Endothelial cell of umbilical vein (primary cell): ENCODE results near the gene DIP2C. TPM values are rescaled to one million over a fixed set of nuclear protein-coding genes. Genes with fewer than 3 reads are reported as not detected.

Experiments used
- BruUV-seq: library from RNA; stranded (reverse); fragments of 400-500 nt; replicated peaks from 2 replicates; lab custom pipeline; 2021; lab: Mats Ljungman, UMichigan
- CTCF ChIA-PET: fragments of 300-600, 350-600 bp; sonication (Branson Sonifier 250); formaldehyde crosslinking; loops from one replicate; lab custom pipeline; 2021; ENCODE audit warnings: antibody characterized with exemption, inconsistent platforms; lab: Charles Lee
- POLR2A ChIA-PET: fragments of 300-600, 350-600 bp; sonication (Branson Sonifier 250); formaldehyde crosslinking; loops from one replicate; lab custom pipeline; 2021; ENCODE audit warnings: antibody characterized with exemption, inconsistent platforms; lab: Charles Lee
- DNase-seq: peaks from one replicate; pipeline ENCODE4 v3.0.0-alpha.2; 2011; ENCODE audit warnings: low read depth, low spot score
- FAIRE-seq: peaks from 2 replicates; lab custom pipeline; 2011; peaks lifted over from hg19 to GRCh38; lab: Jason Lieb, UNC
- H2AFZ ChIP-seq: 2 replicates; pipeline ENCODE4 v1.6.0; 2012; ENCODE audit warnings: low read depth, low read length, control low read depth, inconsistent platforms
- H3K27ac ChIP-seq: 2 replicates; pipeline ENCODE4 v1.5.1; 2011; ENCODE audit warnings: low read depth, mild to moderate bottlenecking, control low read depth, low read length, moderate library complexity; ENCODE audit not compliant: insufficient read depth
- H3K27me3 ChIP-seq, 2 experiments: 2 replicates each; pipeline versions ENCODE4 v1.6.0 to v1.6.1; 2011; ENCODE audit warnings: low read length in 2 of 2, mixed read lengths in 1 of 2; ENCODE audit not compliant: control insufficient read depth in 2 of 2, insufficient read depth in 2 of 2
- H3K36me3 ChIP-seq, 2 experiments: 2 replicates in 1 of 2; 3 replicates in 1 of 2; pipeline ENCODE4 v1.5.1; 2011; ENCODE audit warnings: low read length in 2 of 2, mild to moderate bottlenecking in 1 of 2, moderate library complexity in 1 of 2; ENCODE audit not compliant: control insufficient read depth in 2 of 2, insufficient read depth in 2 of 2; ENCODE audit errors: extremely low read depth in 1 of 2
- H3K4me1 ChIP-seq: 3 replicates; pipeline ENCODE4 v1.5.1; 2011; ENCODE audit warnings: mild to moderate bottlenecking, low read length; ENCODE audit not compliant: control insufficient read depth, insufficient read depth; ENCODE audit errors: extremely low read depth
- H3K4me2 ChIP-seq: 2 replicates; pipeline ENCODE4 v1.6.1; 2011; ENCODE audit warnings: low read length, control low read depth, mixed read lengths; ENCODE audit not compliant: insufficient read depth
- H3K4me3 ChIP-seq, 3 experiments: fragments of 200-600 bp in 1 of 3; sonication (generic), shearing (Covaris generic) in 1 of 3; replicated peaks in 1 of 3; 2 replicates each; pipeline ENCODE4 v1.5.1; 2011 to 2016; ENCODE audit warnings: control low read depth in 3 of 3, low read length in 3 of 3, mild to moderate bottlenecking in 2 of 3, inconsistent platforms in 1 of 3, low read depth in 1 of 3, moderate library complexity in 1 of 3; ENCODE audit not compliant: insufficient read depth in 1 of 3
- H3K79me2 ChIP-seq: 2 replicates; pipeline ENCODE4 v1.6.0; 2012; ENCODE audit warnings: low read length, inconsistent platforms; ENCODE audit not compliant: control insufficient read depth, insufficient read depth
- H3K9ac ChIP-seq: replicated peaks from 2 replicates; pipeline ENCODE3; 2011; ENCODE audit warnings: low read length, control low read depth; ENCODE audit not compliant: insufficient read depth; ENCODE audit errors: extremely low read depth
- H3K9me1 ChIP-seq: replicated peaks from 3 replicates; pipeline ENCODE4 v1.6.0; 2011; ENCODE audit warnings: mild to moderate bottlenecking, low read length; ENCODE audit not compliant: control insufficient read depth, insufficient read depth; ENCODE audit errors: extremely low read depth
- H3K9me3 ChIP-seq: replicated peaks from 2 replicates; pipeline ENCODE4 v1.5.1; 2012; ENCODE audit warnings: low read length, inconsistent platforms; ENCODE audit not compliant: control insufficient read depth, insufficient read depth
- H4K20me1 ChIP-seq: replicated peaks from 2 replicates; pipeline ENCODE3; 2011; ENCODE audit warnings: mild to moderate bottlenecking, low read length; ENCODE audit not compliant: control insufficient read depth, insufficient read depth; ENCODE audit errors: extremely low read depth
- CTCF ChIP-seq, 2 donors: IDR thresholded peaks; 1 replicate in 1 of 2; 2 replicates in 1 of 2; pipeline ENCODE4 v1.5.1; 2011; ENCODE audit warnings: low read length in 2 of 2, mild to moderate bottlenecking in 2 of 2, moderate library complexity in 2 of 2, control low read depth in 1 of 2, inconsistent platforms in 1 of 2, low read depth in 1 of 2; ENCODE audit not compliant: insufficient read depth in 1 of 2; ENCODE audit errors: extremely low read depth in 1 of 2
- EZH2 ChIP-seq: IDR thresholded peaks from 2 replicates; pipeline ENCODE4 v1.6.1; 2012; ENCODE audit warnings: borderline replicate concordance, low read depth, mild to moderate bottlenecking, moderate library complexity, low read length, inconsistent platforms; ENCODE audit not compliant: severe bottlenecking
- FOS ChIP-seq: IDR thresholded peaks from 2 replicates; pipeline ENCODE4 v1.6.1; 2011; ENCODE audit warnings: mild to moderate bottlenecking, low read length, moderate library complexity, borderline replicate concordance; ENCODE audit not compliant: insufficient read depth
- GATA2 ChIP-seq: IDR thresholded peaks from 2 replicates; pipeline ENCODE4 v1.7.0; 2011; ENCODE audit warnings: low read depth, mild to moderate bottlenecking, moderate library complexity, mixed read lengths, low read length; ENCODE audit not compliant: insufficient read length, insufficient read depth
- JUN ChIP-seq: IDR thresholded peaks from 2 replicates; pipeline ENCODE4 v1.6.1; 2011; ENCODE audit warnings: borderline replicate concordance, low read depth; ENCODE audit not compliant: insufficient read length, insufficient read depth
- MYC ChIP-seq: IDR thresholded peaks from one replicate; pipeline ENCODE4 v1.6.1; 2011; ENCODE audit warnings: mild to moderate bottlenecking, low read depth, low read length
- POLR2A ChIP-seq: IDR thresholded peaks from 2 replicates; pipeline ENCODE4 v1.6.1; 2012; ENCODE audit warnings: low read depth, mild to moderate bottlenecking, control low read depth, low read length
- POLR2AphosphoS5 ChIP-seq: IDR thresholded peaks from 2 replicates; pipeline ENCODE4 v1.6.1; 2012; ENCODE audit warnings: low read depth, mild to moderate bottlenecking, control low read depth, low read length, moderate library complexity; ENCODE audit not compliant: insufficient read depth
- dilution Hi-C: fragments of 300-500 bp; cut with MboI; formaldehyde crosslinking; loops from one replicate; pipeline ENCODE4 v1.15.0; 2019; ENCODE audit warnings: low sequenced_read_pairs; ENCODE audit not compliant: extremely low pct_ligation_motif_present
- intact Hi-C: fragments of 100-400 bp; cut with micrococcal nuclease; formaldehyde crosslinking; loops from one replicate; pipeline ENCODE4 v1.10.0; 2022
- polyA plus RNA-seq, 4 experiments: library from polyadenylated mRNA; depleted of rRNA in 3 of 4; stranded (reverse) in 3 of 4; unstranded in 1 of 4; fragments of >200 nt; gene quantifications; 2 replicates each; pipeline versions ENCODE4 v1.2.1 to v1.2.3, GENCODE V29; 2011 to 2012; ENCODE audit warnings: missing spikeins in 1 of 4
- total RNA-seq: library from RNA; stranded (reverse); gene quantifications from 2 replicates; pipeline ENCODE4 v1.2.3, GENCODE V29; 2021
- TF ChIP-seq, protein P1 (sequence below): IDR thresholded peaks from 2 replicates; pipeline ENCODE4 v1.6.1; 2011; ENCODE audit not compliant: insufficient read depth, insufficient read length

Gene DIP2C
- total and polyA plus RNA-seq, 2 donors (not counting 3 experiments of a cell fraction or from before 2014, with no cell fraction given), result 3.6 to 10.7 TPM

DNA sequence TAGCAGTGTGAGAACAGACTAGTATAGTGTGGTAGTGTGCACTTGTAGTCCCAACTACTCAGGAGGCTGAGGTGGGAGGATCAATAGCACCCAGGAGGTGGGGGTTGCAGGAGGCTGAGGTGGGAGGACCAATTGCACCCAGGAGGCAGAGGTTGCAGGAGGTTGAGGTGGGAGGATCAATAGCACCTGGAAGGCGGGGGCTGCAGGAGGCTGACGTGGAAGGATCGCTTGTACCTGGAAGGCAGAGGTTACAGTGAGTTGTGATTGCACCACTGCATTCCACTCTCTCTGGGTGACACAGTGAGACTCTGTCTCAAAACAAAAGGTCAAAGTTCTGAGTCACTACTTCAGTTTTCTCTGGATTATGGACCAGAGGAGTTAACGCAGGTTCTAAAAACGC, 22.6 kb upstream of the DIP2C start:
- Histone ChIP-seq H3K4me3 (no peak overlapping the region), H3K4me2 (no peak overlapping the region), H3K27me3 (no peaks in the 10 kb centered on the region), H3K36me3 (no peaks in the 10 kb centered on the region), H4K20me1 (no peaks in the 10 kb centered on the region), H2AFZ (no peak overlapping the region), H3K9me1 (no peaks in the 10 kb centered on the region), H3K9ac (no peak overlapping the region), H3K27ac (no peak overlapping the region), H3K4me1 (no peaks in the 10 kb centered on the region), H3K79me2 (no peaks in the 10 kb centered on the region), H3K9me3 (no peaks in the 10 kb centered on the region)
- ChIA-PET POLR2A (no interaction called here), CTCF (no interaction called here)
- TF ChIP-seq JUN (no peak), POLR2A (no peak), MYC (no peak), POLR2AphosphoS5 (no peak), FOS (no peak), GATA2 (no peak), EZH2 (no peak), CTCF (IDR thresholded peaks at IDR 0.05; ENCODE audit: extremely low read depth in 1 of 2, insufficient read depth in 1 of 2, low read depth in 1 of 2, low read length in 2 of 2) (no peak)
- TF ChIP-seq, protein P1, sequence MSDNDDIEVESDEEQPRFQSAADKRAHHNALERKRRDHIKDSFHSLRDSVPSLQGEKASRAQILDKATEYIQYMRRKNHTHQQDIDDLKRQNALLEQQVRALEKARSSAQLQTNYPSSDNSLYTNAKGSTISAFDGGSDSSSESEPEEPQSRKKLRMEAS, result no peak
- FAIRE-seq (no peak), DNase-seq (no peak)
- dilution Hi-C loops (no loop called here), intact Hi-C loops (no loop called here)
- no TSS peak for BruUV-seq
